ENCODE data around the gene PHRF1. TPM values are rescaled to one million over a fixed set of nuclear protein-coding genes. Genes with fewer than 3 reads are reported as not detected.

PHRF1 gene
- total RNA-seq, 1 experiment from 2014 or later, result 48.9 TPM

DNA sequence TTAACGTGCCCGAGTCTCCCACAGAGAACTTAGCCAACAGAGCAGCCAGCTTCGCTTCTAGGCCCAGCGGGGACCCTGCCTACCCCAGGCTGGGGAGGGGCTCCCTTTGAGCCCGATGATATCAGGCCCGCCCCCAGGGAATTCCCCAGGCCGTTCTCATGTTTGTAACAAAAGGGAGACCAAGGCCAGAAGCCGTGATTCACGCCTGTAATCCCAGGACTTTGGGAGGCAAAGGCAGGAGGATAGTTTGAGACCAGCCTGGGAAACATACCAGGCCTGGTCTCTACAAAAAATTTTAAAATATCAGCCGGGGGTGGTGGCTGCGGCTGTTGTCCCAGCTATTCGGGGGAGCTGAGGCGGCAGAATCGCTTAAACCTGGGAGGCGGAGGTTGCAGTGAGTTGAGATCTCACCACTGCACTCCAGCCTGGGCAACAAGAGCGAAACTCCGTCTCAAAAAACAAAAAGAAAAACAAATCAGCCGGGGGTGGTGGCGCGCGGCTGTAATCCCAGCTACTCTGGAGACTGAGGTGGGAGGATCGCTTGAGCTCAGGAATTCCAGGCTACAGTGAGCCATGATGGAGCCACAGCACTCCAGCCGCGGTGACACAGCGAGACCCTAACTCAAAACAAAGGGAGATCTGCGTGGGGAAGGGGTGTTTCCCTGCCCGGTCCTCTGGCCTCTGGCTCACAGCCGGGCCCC is 62.5 kb downstream of the PHRF1 start:
- peak overlapping the region; percentile 55 to 75 for H3K4me3 Mint-ChIP-seq
- Histone ChIP-seq H4K8ac (replicated peaks; ENCODE audit: insufficient read length, low read depth, low read length) (no peak overlapping the region), H2AFZ (ENCODE audit: low read length) (no peak overlapping the region), H3K56ac (ENCODE audit: insufficient read length, low read depth, low read length) (no peak overlapping the region), H2BK5ac (ENCODE audit: insufficient read length, low read length) (no peak overlapping the region), H3K23ac (ENCODE audit: insufficient read length, low read depth, low read length) (no peak overlapping the region), H2BK20ac (ENCODE audit: low read depth, low read length, poor library complexity, severe bottlenecking) (no peak overlapping the region), H4K91ac (ENCODE audit: insufficient read length, low read depth, low read length) (no peak overlapping the region), H3K27ac (ENCODE audit: insufficient read length, low read depth, low read length) (no peak overlapping the region), H3K9me3 (ENCODE audit: control insufficient read depth, low read depth, low read length) (no peaks in the 10 kb centered on the region), H3K9ac (ENCODE audit: extremely low read depth, insufficient read length, low read length) (no peak overlapping the region), H4K20me1 (ENCODE audit: control insufficient read depth, insufficient read depth, insufficient read length) (no peaks in the 10 kb centered on the region), H3K4ac (ENCODE audit: low read depth, low read length) (no peak overlapping the region), H4K5ac (ENCODE audit: insufficient read length, low read depth, low read length) (no peak overlapping the region), H3K4me2 (ENCODE audit: insufficient read depth, insufficient read length, low read length) (peak overlapping the region; percentile 33), H2AK5ac (ENCODE audit: insufficient read length, low read length) (no peak overlapping the region), H3K27me3 (ENCODE audit: insufficient read depth, low read length) (peaks cover 33% of the 10 kb centered on the region), H3T11ph (ENCODE audit: low read length) (no peak overlapping the region), H3K23me2 (ENCODE audit: insufficient read length, low read depth, low read length, poor library complexity, severe bottlenecking) (peaks cover 19% of the 10 kb centered on the region), H2BK12ac (ENCODE audit: insufficient read length, low read depth, low read length) (no peak overlapping the region), H3K4me1 (ENCODE audit: insufficient read depth, low read length) (no peaks in the 10 kb centered on the region; the same call in 1 of the 2 replicates), H3K79me1 (ENCODE audit: insufficient read depth, low read depth, low read length, poor library complexity, severe bottlenecking) (no peaks in the 10 kb centered on the region), H3K18ac (ENCODE audit: insufficient read length, low read depth, low read length) (peak overlapping the region; percentile 52), H3K79me2 (ENCODE audit: insufficient read depth, low read length) (no peaks in the 10 kb centered on the region), H3K14ac (ENCODE audit: insufficient read depth, low read length) (peak overlapping the region; percentile 50), H2BK15ac (ENCODE audit: low read depth, low read length) (no peak overlapping the region), H2BK120ac (ENCODE audit: low read depth, low read length, poor library complexity, severe bottlenecking) (no peak overlapping the region)
- peaks cover 0 to 17% (median 0%) of the 10 kb centered on the region in 3 experiments; a peak in 3 of 7 replicates for H3K36me3 Mint-ChIP-seq (ENCODE audit: insufficient read depth in 1 of 3, low read depth in 3 of 3)
- H3K9me3 Mint-ChIP-seq, result no peaks in the 10 kb centered on the region; a peak in 2 of 5 replicates
- WGBS (ENCODE audit: extremely low coverage, insufficient read length, low lambda C conversion rate), result no CpG with 5 or more reads among the region's 28 CpGs
- H3K27ac Mint-ChIP-seq, result peak overlapping the region; percentile 15 to 97 (median 93); a peak in 5 of 7 replicates
- DNase-seq, result peak; percentile 59
- TF ChIP-seq, protein P1, sequence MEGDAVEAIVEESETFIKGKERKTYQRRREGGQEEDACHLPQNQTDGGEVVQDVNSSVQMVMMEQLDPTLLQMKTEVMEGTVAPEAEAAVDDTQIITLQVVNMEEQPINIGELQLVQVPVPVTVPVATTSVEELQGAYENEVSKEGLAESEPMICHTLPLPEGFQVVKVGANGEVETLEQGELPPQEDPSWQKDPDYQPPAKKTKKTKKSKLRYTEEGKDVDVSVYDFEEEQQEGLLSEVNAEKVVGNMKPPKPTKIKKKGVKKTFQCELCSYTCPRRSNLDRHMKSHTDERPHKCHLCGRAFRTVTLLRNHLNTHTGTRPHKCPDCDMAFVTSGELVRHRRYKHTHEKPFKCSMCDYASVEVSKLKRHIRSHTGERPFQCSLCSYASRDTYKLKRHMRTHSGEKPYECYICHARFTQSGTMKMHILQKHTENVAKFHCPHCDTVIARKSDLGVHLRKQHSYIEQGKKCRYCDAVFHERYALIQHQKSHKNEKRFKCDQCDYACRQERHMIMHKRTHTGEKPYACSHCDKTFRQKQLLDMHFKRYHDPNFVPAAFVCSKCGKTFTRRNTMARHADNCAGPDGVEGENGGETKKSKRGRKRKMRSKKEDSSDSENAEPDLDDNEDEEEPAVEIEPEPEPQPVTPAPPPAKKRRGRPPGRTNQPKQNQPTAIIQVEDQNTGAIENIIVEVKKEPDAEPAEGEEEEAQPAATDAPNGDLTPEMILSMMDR (conservative IDR thresholded peaks at IDR 0.05), result no peak
- H3K4me1 Mint-ChIP-seq, result peaks cover 18 to 28% of the 10 kb centered on the region in 2 experiments
- peaks cover 55% of the 10 kb centered on the region for H3K27me3 Mint-ChIP-seq (ENCODE audit: low read depth)
